K562 (cell line): ENCODE results near the gene ARHGAP4. TPM values are rescaled to one million over a fixed set of nuclear protein-coding genes. Genes with fewer than 3 reads are reported as not detected.

Source experiments
- CBX1 ChIP-seq: sonication (generic); IDR thresholded peaks from 2 replicates; pipeline ENCODE4 v1.6.1; 2016; ENCODE audit warnings: antibody characterized with exemption, low read depth, mild to moderate bottlenecking
- COPS2 ChIP-seq: fragments of 450-650 bp; conservative IDR thresholded peaks from 2 replicates; pipeline ENCODE4 v1.6.1; 2016; ENCODE audit warnings: mild to moderate bottlenecking, moderate library complexity
- E2F6 ChIP-seq, 2 experiments: IDR thresholded peaks; 2 replicates each; pipeline ENCODE4 v1.6.1; 2011; ENCODE audit warnings: borderline replicate concordance in 1 of 2, control low read depth in 1 of 2, low read depth in 1 of 2, low read length in 1 of 2, mild to moderate bottlenecking in 1 of 2, mixed read lengths in 1 of 2, moderate library complexity in 1 of 2; ENCODE audit not compliant: insufficient read depth in 1 of 2, insufficient read length in 1 of 2, poor library complexity in 1 of 2, severe bottlenecking in 1 of 2; ENCODE audit errors: extremely low read depth in 1 of 2
- EZH2 ChIP-seq: IDR thresholded peaks from 2 replicates; pipeline ENCODE4 v1.6.1; 2012; ENCODE audit warnings: low read depth, mild to moderate bottlenecking, inconsistent platforms, low read length, borderline replicate concordance
- FOXK2 ChIP-seq, 2 experiments: fragments of 450-650 bp; IDR thresholded peaks in 1 of 2; conservative IDR thresholded peaks in 1 of 2; 2 replicates each; pipeline ENCODE4 v1.6.1; 2016; ENCODE audit warnings: low read depth in 2 of 2, mild to moderate bottlenecking in 1 of 2
- KDM4B ChIP-seq, 2 experiments: fragments of 450-650 bp in 1 of 2; sonication (generic) in 1 of 2; IDR thresholded peaks; 2 replicates each; pipeline ENCODE4 v1.6.1; 2016 to 2017; ENCODE audit warnings: borderline replicate concordance in 2 of 2, antibody characterized with exemption in 1 of 2, low read depth in 1 of 2, mild to moderate bottlenecking in 1 of 2
- KLF16 ChIP-seq: IDR thresholded peaks from 2 replicates; pipeline ENCODE4 v1.6.1; 2016; ENCODE audit warnings: antibody characterized with exemption
- MLX ChIP-seq, 2 experiments: fragments of 450-650 bp in 1 of 2; sonication (generic) in 1 of 2; formaldehyde crosslinking; conservative IDR thresholded peaks; 2 replicates each; pipeline versions ENCODE4 v1.4.0 to v1.8.1; 2020 to 2022; ENCODE audit warnings: mild to moderate bottlenecking in 1 of 2, missing genetic modification reagents in 1 of 2
- NFE2L1 ChIP-seq: fragments of 450-650 bp; IDR thresholded peaks from 2 replicates; pipeline ENCODE4 v1.6.1; 2016; ENCODE audit warnings: missing genetic modification characterization, low read depth, mild to moderate bottlenecking, missing compliant biosample characterization, moderate library complexity, borderline replicate concordance
- POLR2AphosphoS5 ChIP-seq: IDR thresholded peaks from 2 replicates; pipeline ENCODE4 v1.6.1; 2011; ENCODE audit warnings: mild to moderate bottlenecking, low read depth, low read length, moderate library complexity; ENCODE audit not compliant: control insufficient read depth, insufficient read depth
- RBM39 ChIP-seq: fragments of 200-400 bp; formaldehyde crosslinking; optimal IDR thresholded peaks from 2 replicates; pipeline ENCODE3; 2018; ENCODE audit warnings: low read depth, low read length
- SAFB2 ChIP-seq: fragments of 200-400 bp; formaldehyde crosslinking; IDR thresholded peaks from 2 replicates; pipeline ENCODE4 v1.6.1; 2018; ENCODE audit warnings: borderline replicate concordance, low read length, low read depth, moderate library complexity; ENCODE audit not compliant: severe bottlenecking
- STAT5B ChIP-seq: fragments of 250-450 bp; sonication (Bioruptor Pico); IDR thresholded peaks from 2 replicates; pipeline ENCODE4 v1.8.0; 2021; ENCODE audit warnings: mild to moderate bottlenecking, inconsistent platforms
- ZBTB11 ChIP-seq, 3 experiments: fragments of 200-800 bp in 1 of 3; fragments of 250-450 bp in 1 of 3; fragments of 450-650 bp in 1 of 3; sonication (Bioruptor Pico) in 1 of 3; sonication (Bioruptor generic) in 1 of 3; formaldehyde crosslinking in 1 of 3; IDR thresholded peaks; 2 replicates each; pipeline versions ENCODE4 v1.6.1 to v1.8.0; 2016 to 2022; ENCODE audit warnings: mild to moderate bottlenecking in 2 of 3, missing genetic modification characterization in 2 of 3, missing compliant biosample characterization in 1 of 3, moderate library complexity in 1 of 3
- ZBTB12 ChIP-seq: fragments of 250-450 bp; sonication (Bioruptor Pico); IDR thresholded peaks from 2 replicates; pipeline ENCODE4 v1.4.0; 2020
- ZBTB8A ChIP-seq: fragments of 450-650 bp; IDR thresholded peaks from 2 replicates; pipeline ENCODE4 v1.6.1; 2018; ENCODE audit warnings: mild to moderate bottlenecking, moderate library complexity; ENCODE audit not compliant: partially characterized antibody
- ZNF274 ChIP-seq: IDR thresholded peaks from 2 replicates; pipeline ENCODE4 v1.6.1; 2011; ENCODE audit warnings: low read depth, mild to moderate bottlenecking, low read length, moderate library complexity, borderline replicate concordance
- ZNF354B ChIP-seq: fragments of 250-450 bp; sonication (Bioruptor Pico); IDR thresholded peaks from 2 replicates; pipeline ENCODE4 v1.4.0; 2020
- ZNF584 ChIP-seq: fragments of 200-800 bp; sonication (Bioruptor generic); IDR thresholded peaks from 2 replicates; pipeline ENCODE4 v1.6.1; 2016; ENCODE audit warnings: low read depth, mild to moderate bottlenecking, missing genetic modification characterization, missing compliant biosample characterization
- ZNF696 ChIP-seq: fragments of 250-450 bp; sonication (Bioruptor Pico); conservative IDR thresholded peaks from 2 replicates; pipeline ENCODE4 v1.4.0; 2020; ENCODE audit warnings: mild to moderate bottlenecking, moderate library complexity
- polyA plus RNA-seq, 8 experiments: library from polyadenylated mRNA; depleted of rRNA in 4 of 8; stranded (reverse) in 5 of 8; unstranded in 3 of 8; fragments of >200 nt; fragmentation: Nextera tagmentation in 2 of 8; fragmentation: Illumina TruSeq in 1 of 8; extraction: Ambion mirVana in 2 of 8; extraction: Trizol in 1 of 8; gene quantifications; 2 replicates each; pipeline versions ENCODE4 v1.2.1 to v1.2.3, GENCODE V29; 2011 to 2014; ENCODE audit warnings: inconsistent platforms in 1 of 8, missing spikeins in 1 of 8
- total RNA-seq, 7 experiments: library from RNA; depleted of rRNA in 6 of 7; stranded (reverse); fragments of >200 nt in 6 of 7; fragmentation: Illumina TruSeq in 2 of 7; extraction: Trizol in 2 of 7; gene quantifications; 2 replicates each; pipeline versions ENCODE4 v1.2.1 to v1.2.3, GENCODE V29; 2011 to 2021; ENCODE audit warnings: low replicate concordance in 1 of 7

ARHGAP4 gene
- total and polyA plus RNA-seq, 9 of the 15 experiments (the other 6 are each of a cell fraction or from before 2014, with no cell fraction given), result 0.30 to 81.8 (median 13.5) TPM

GRCh38 chrX:153947009-153947769 is 21.1 kb upstream of the ARHGAP4 start (continued):
- TF ChIP-seq NFE2L1 (tag) (no peak), EZH2 (no peak), ZNF274 (no peak), ZBTB12 (no peak), STAT5B (CRISPR knock-in tag) (no peak), ZBTB8A (no peak), KDM4B (IDR thresholded peaks at IDR 0.05; ENCODE audit: borderline replicate concordance in 2 of 2, low read depth in 1 of 2) (no peak), ZNF354B (CRISPR knock-in tag) (no peak), RBM39 (no peak), ZNF584 (CRISPR knock-in tag) (no peak), ZBTB11 (CRISPR knock-in tag; IDR thresholded peaks at IDR 0.05) (no peak), ZNF696 (no peak), CBX1 (no peak), FOXK2 (conservative IDR thresholded peaks at IDR 0.05 in 1 of 2, IDR thresholded peaks at IDR 0.05 in 1 of 2; ENCODE audit: low read depth in 2 of 2) (no peak), SAFB2 (no peak), COPS2 (no peak), KLF16 (peak; percentile 69; the same call in 1 of the 2 replicates), MLX (CRISPR knock-in tag; conservative IDR thresholded peaks at IDR 0.05) (no peak), E2F6 (IDR thresholded peaks at IDR 0.05; ENCODE audit: borderline replicate concordance in 1 of 2, extremely low read depth in 1 of 2, insufficient read depth in 1 of 2, insufficient read length in 1 of 2, low read depth in 1 of 2, low read length in 1 of 2, poor library complexity in 1 of 2, severe bottlenecking in 1 of 2) (peak in 1 of 2 experiments; percentile 71), POLR2AphosphoS5 (peak; percentile 73; the same call in 1 of the 2 replicates)
